Neural cell (in vitro differentiated cells): ENCODE results near the gene NME4.

Experiments
- EZH2 ChIP-seq: fragments of 200-600, 300-800 bp; shearing (Covaris generic), sonication (generic); IDR thresholded peaks from 2 replicates; pipeline ENCODE4 v1.6.1; 2014; ENCODE audit warnings: antibody characterized with exemption, low read length, borderline replicate concordance, mild to moderate bottlenecking; ENCODE audit not compliant: insufficient read depth, poor library complexity, severe bottlenecking
- POLR2AphosphoS5 ChIP-seq: IDR thresholded peaks from 2 replicates; pipeline ENCODE4 v1.6.1; 2012
- RAD21 ChIP-seq: fragments of 450-650 bp; conservative IDR thresholded peaks from 2 replicates; pipeline ENCODE4 v1.6.1; 2014; ENCODE audit warnings: antibody characterized with exemption, mild to moderate bottlenecking, moderate library complexity
- TF ChIP-seq, protein P1 (sequence below): fragments of 450-650 bp; IDR thresholded peaks from 2 replicates; pipeline ENCODE4 v1.5.1; 2014; ENCODE audit warnings: antibody characterized with exemption, mild to moderate bottlenecking, moderate library complexity; ENCODE audit not compliant: poor library complexity, severe bottlenecking
- TF ChIP-seq, protein P2 (sequence below): IDR thresholded peaks from 2 replicates; pipeline ENCODE4 v1.6.1; 2012; ENCODE audit warnings: borderline replicate concordance

DNA sequence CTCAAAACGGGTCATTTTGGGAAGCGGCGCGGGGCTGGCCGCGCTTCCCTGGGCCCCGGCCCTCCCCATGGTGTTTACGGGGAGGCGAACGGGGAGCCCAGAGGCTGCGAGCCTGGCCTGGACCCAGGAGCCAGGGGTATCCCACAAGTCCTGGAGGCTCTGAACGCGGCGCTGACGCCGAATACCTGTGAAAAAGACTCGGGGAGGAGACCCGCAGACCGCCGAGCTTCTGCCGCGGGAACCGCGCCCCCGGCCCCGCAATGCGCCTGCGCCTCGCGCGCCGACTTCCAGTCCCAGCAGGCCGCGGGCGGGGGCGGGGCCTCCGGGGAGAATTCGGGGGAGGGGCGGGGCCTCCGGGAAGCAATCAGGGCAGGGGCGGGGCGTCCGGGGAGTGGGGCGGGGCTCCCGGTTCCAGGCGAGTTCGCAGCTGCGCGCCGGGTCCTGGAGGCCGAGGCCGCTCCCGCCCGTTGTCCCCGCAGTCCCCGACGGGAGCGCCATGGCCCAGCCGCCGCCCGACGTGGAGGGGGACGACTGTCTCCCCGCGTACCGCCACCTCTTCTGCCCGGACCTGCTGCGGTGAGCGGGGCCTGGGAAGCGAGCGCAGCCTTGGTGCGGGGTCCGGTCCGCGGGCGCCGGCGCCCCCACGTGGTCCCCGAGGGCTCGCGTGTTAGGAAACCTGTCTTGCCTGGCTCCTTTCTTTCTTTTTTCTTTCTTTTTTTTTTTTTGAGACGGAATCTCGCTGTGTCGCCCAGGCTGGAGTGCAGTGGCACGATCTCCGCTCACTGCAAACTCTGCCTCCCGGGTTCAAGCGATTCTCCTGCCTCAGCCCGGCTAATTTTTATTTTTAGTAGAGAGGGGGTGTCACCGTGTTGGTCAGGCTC lies 4.7 kb downstream of the NME4 start, which contains the start of gene DECR2:
- TF ChIP-seq, protein P1, sequence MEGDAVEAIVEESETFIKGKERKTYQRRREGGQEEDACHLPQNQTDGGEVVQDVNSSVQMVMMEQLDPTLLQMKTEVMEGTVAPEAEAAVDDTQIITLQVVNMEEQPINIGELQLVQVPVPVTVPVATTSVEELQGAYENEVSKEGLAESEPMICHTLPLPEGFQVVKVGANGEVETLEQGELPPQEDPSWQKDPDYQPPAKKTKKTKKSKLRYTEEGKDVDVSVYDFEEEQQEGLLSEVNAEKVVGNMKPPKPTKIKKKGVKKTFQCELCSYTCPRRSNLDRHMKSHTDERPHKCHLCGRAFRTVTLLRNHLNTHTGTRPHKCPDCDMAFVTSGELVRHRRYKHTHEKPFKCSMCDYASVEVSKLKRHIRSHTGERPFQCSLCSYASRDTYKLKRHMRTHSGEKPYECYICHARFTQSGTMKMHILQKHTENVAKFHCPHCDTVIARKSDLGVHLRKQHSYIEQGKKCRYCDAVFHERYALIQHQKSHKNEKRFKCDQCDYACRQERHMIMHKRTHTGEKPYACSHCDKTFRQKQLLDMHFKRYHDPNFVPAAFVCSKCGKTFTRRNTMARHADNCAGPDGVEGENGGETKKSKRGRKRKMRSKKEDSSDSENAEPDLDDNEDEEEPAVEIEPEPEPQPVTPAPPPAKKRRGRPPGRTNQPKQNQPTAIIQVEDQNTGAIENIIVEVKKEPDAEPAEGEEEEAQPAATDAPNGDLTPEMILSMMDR = peak; percentile 77
- TF ChIP-seq, protein P2, sequence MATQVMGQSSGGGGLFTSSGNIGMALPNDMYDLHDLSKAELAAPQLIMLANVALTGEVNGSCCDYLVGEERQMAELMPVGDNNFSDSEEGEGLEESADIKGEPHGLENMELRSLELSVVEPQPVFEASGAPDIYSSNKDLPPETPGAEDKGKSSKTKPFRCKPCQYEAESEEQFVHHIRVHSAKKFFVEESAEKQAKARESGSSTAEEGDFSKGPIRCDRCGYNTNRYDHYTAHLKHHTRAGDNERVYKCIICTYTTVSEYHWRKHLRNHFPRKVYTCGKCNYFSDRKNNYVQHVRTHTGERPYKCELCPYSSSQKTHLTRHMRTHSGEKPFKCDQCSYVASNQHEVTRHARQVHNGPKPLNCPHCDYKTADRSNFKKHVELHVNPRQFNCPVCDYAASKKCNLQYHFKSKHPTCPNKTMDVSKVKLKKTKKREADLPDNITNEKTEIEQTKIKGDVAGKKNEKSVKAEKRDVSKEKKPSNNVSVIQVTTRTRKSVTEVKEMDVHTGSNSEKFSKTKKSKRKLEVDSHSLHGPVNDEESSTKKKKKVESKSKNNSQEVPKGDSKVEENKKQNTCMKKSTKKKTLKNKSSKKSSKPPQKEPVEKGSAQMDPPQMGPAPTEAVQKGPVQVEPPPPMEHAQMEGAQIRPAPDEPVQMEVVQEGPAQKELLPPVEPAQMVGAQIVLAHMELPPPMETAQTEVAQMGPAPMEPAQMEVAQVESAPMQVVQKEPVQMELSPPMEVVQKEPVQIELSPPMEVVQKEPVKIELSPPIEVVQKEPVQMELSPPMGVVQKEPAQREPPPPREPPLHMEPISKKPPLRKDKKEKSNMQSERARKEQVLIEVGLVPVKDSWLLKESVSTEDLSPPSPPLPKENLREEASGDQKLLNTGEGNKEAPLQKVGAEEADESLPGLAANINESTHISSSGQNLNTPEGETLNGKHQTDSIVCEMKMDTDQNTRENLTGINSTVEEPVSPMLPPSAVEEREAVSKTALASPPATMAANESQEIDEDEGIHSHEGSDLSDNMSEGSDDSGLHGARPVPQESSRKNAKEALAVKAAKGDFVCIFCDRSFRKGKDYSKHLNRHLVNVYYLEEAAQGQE = peak; percentile 57
- TF ChIP-seq POLR2AphosphoS5 (peak; percentile 76), RAD21 (peak; percentile 68), EZH2 (no peak)
